Measurements from ENCODE around the gene MAPK8IP1.

Gene MAPK8IP1

DNA sequence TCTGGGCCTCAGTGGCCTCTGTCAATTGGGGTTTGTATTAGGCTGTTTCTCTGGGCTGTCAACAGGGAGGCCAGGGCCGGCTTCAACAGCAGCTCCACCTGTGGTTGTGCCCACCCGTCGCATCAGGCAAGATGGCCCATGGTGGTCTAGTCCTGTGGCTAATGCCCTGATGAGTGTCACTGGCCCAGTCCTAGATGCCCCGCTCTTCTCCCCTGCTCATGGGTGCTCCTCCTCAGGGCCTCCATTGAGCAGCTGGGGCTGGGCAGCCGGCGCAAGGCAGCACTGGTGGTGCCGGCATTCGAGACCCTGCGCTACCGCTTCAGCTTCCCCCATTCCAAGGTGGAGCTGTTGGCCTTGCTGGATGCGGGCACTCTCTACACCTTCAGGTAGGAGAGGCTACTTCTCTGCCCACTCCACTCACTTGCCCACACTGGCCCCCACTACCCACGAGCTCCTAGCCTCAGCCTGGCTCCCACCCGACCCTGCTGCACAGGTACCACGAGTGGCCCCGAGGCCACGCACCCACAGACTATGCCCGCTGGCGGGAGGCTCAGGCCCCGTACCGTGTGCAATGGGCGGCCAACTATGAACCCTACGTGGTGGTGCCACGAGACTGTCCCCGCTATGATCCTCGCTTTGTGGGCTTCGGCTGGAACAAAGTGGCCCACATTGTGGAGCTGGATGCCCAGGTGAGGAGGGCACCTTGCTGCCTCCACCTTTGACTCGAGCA is 42.4 kb downstream of the MAPK8IP1 start:
- no peak for DNase-seq

- no peak for DNase-seq
These were observed 43.2 kb downstream of the MAPK8IP1 start for GRCh38 chr11:45928535-45929215.

- DNase-seq = no peak
These were observed 44.1 kb downstream of the MAPK8IP1 start for GRCh38 chr11:45929486-45930030.

DNA sequence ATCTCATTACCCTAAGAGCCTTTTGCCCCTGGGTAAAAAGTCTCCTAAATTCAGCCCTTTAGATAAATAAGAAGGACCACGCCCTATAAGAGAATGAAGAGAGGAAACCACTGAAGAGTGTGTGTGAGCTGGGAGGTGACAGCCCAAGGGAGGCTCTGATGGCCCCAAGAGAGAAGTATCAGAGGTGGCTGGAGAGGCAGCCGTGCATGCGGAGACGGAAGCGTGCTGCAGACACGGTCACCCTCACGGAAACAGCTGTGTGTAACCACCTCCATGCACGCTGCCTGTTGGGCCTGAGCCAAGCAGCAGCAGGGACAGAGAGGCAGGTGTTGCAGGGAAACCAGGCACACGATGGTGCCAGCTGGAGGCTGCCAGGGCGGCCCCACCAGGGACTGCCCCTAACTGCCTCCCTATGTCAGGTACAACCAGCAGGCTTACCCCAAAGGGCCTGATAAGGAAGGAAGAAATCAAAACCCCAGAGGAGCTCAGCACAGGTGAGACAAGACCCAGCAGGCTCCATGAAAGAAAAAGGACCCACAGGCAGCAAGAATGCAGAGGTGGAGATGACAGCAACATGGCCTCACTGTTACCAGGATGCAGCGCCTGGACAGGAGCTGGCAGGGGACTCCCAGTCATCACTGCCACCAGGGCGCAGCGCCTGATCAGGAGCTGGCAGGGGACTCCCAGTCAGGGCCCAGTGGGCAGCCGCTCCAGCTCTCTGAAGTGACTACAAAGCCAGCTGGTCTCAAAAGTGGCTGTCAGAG is 44.8 kb downstream of the MAPK8IP1 start:
- no peak for DNase-seq

- no peak for DNase-seq
These were observed 45.6 kb downstream of the MAPK8IP1 start for GRCh38 chr11:45930951-45931570.

DNA sequence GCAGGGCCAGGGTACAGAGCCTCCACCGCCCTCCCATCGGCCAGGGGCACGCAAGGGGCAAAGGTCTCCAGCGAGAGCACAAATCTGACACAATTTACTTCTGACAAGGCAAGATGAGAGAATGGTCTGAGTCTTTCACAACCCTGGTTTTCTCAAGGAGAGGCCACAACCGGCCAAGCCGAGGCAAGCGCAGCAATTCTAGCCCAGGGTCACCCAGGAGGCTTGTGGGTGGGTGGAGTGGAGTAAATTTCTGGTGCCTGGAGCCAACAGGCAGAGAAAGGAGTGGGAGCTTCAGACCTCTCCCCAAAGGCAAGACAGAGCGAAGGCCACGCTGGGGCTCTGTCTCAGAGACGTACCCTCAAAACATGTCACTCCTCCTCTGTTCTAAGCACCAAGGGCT is 46.3 kb downstream of the MAPK8IP1 start:
- DNase-seq = no peak

DNA sequence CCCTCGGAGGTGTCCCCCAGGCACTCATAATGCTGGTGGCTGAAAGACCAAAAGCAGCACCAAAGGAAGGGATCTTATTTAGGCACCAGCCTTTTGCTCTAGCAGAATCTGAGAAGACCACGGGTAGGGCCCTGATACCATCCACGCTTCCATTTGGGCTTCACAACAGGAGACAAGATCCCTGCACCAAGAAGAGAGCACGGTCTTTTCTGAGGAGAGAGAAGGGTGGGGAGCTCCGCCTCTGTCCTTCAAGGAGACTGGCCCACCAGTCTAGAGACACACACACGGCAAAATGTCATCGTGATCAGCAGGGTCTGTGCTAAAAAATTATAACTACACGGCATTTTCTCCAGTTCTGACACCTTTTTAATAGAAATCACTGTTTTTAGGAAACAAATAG is 46.8 kb downstream of the MAPK8IP1 start:
- no peak for DNase-seq

- no peak for DNase-seq
These were observed 47.8 kb downstream of the MAPK8IP1 start for GRCh38 chr11:45933131-45933831.

GRCh38 chr11:45933846-45934579 is 48.6 kb downstream of the MAPK8IP1 start:
- DNase-seq = no peak

DNA sequence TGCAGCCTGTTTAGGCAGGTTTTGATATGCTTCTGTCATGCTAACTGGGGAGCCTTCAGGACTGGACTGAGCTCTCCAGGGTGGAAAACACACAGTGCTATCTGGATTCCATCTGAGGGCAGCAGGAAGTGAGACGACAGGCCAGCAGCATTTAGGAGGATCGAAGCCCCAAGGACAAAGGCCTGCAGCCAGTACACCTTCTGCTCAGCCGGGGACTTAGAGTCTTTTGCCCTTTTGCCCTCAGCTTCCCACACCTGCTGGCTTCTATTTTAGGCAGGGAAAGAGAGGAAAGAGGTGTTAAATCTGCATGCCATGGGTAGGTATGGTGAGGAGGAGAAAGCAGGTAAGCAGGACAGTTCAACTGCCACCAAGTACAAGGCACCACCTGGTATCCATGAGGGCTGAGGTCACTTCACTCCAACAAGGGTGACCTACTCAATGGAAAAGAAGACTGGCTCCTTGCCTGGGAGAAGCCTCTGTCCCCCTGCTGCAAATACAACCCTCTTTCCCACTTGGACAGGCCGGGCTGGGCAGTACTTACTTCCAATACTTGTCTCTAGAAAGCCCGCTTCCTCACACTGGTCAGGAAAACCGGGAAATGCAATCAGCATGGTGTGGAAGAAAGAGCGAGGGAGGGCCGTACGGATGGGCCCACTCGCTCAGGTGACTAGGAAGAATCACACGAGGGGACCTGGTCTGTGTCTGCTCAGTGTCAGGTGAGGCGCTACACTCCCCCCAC is 49.3 kb downstream of the MAPK8IP1 start:
- DNase-seq = no peak

DNA sequence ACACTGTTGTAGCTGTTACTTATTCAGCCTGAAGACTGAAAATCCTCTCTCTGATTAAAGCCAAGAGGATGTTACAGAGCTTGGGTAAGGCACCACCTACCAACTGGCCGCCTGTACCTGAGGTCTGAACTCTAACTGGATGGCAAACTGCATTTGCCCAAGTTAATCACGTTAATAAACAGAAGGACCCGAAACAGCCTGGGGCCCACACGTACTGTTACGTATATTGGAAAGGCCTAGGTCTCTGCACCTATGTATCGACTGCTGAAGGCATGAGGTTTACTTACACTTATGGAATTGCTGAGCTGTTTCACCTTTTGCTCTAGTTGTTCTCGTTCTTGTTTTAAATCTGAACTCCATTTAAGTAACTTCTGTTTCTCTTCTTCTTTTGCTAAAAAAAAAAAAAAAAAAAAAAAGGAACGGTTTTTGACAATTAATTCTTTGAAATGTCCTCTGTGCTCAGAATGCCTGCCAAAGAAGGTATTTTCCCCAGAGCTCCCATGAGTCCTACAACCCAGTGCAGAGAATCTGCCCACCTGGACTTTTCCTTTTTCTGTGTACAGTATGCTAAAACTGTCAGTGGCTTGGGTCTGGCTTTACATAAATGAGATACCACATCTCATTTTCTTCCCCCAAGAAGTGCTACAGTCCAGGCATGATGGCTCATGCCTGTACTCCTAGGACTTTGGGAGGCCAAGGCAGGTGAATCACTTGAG is 50.1 kb downstream of the MAPK8IP1 start:
- no peak for DNase-seq

GRCh38 chr11:45936511-45937054 is 51.1 kb downstream of the MAPK8IP1 start:
- no peak for DNase-seq

DNA sequence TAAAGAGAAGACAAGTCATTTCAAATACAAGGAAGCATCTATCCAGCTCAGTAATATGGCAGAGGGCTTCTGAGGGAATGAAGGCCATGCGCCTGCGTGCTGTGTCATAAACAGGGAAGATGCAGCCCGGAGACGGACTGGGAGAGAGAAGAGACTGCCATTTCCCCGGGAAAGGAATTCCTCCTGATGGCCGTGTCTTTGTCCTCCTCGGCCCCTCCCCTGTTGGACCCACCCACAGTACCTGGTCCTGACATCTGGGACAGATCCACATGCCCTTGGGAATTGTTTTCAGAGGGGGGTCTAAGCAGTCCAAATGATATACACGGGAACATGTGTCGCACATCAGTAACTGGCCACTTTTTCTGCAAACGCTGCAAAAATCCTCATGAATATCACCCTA is 52.5 kb downstream of the MAPK8IP1 start:
- DNase-seq = no peak

GRCh38 chr11:45939836-45940235 is 54.4 kb downstream of the MAPK8IP1 start:
- no peak for DNase-seq

GRCh38 chr11:45941285-45941684 is 55.8 kb downstream of the MAPK8IP1 start:
- DNase-seq = no peak

DNA sequence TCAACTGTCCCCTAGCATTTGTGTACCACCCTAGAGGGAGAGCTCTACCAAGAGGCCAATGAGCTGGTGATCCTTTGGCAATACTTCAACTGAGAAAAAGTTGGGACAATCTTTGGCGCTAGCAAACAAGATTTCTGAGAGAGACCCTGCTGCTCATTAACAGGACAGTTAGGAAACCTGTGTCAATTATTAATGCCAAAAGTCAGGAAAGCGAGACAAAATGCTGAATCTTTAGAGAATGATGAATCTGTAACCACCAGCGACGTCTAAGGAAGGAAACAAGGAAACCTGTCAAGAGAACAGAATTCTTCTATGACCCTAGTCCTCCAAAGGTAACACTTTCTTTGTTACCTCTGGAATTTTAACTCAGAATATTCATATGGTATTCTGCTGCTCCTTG is 56.9 kb downstream of the MAPK8IP1 start:
- DNase-seq = no peak

- DNase-seq = no peak
These were observed 60.0 kb downstream of the MAPK8IP1 start for GRCh38 chr11:45945397-45945999.

GRCh38 chr11:45947885-45948284 is 62.4 kb downstream of the MAPK8IP1 start:
- no peak for DNase-seq

GRCh38 chr11:45948356-45948755 is 62.9 kb downstream of the MAPK8IP1 start:
- no peak for DNase-seq

All from cerebellar nuclear complex (tissue), 1 donor.